Measurements from ENCODE around the gene HINT3.
"Not testable (repeated sequence)": the region's sequence is repeated elsewhere in the genome, so short reads cannot be mapped to it uniquely, and the experiment has no call there.

Gene HINT3

GRCh38 chr6:125956506-125957390 lies at the start of gene HINT3:
Gene HINT3, plus strand, starts transcription at chr6:125956770. Its CDS starts 208 bp downstream, at chr6:125956978.
- DNase-seq (ENCODE audit: low read depth, low spot score): peak; percentile 91

- no peak for DNase-seq (ENCODE audit: low read depth, low spot score)
Observed at GRCh38 chr6:125910527-125910926, 46.0 kb upstream of the HINT3 start.

GRCh38 chr6:125911051-125911451 lies 45.5 kb upstream of the HINT3 start:
- DNase-seq (ENCODE audit: low read depth, low spot score): not testable (repeated sequence)

GRCh38 chr6:125912430-125912829 lies 44.1 kb upstream of the HINT3 start:
- not testable (repeated sequence) for DNase-seq (ENCODE audit: low read depth, low spot score)

- DNase-seq (ENCODE audit: low read depth, low spot score): no peak
Observed at GRCh38 chr6:125913145-125913544, 43.4 kb upstream of the HINT3 start.

- DNase-seq (ENCODE audit: low read depth, low spot score): peak; percentile 59
Observed at GRCh38 chr6:125913864-125914351, 42.7 kb upstream of the HINT3 start.

- no peak for DNase-seq (ENCODE audit: low read depth, low spot score)
Observed at GRCh38 chr6:125918230-125918629, 38.3 kb upstream of the HINT3 start.

- peak; percentile 57 for DNase-seq (ENCODE audit: low read depth, low spot score)
Observed at GRCh38 chr6:125918681-125919566, 37.6 kb upstream of the HINT3 start.

GRCh38 chr6:125919618-125920017 lies 37.0 kb upstream of the HINT3 start:
- no peak for DNase-seq (ENCODE audit: low read depth, low spot score)

- no peak for DNase-seq (ENCODE audit: low read depth, low spot score)
Observed at GRCh38 chr6:125922322-125922860, 34.2 kb upstream of the HINT3 start.

GRCh38 chr6:125923366-125923877 lies 33.1 kb upstream of the HINT3 start:
- no peak for DNase-seq (ENCODE audit: low read depth, low spot score)

GRCh38 chr6:125924169-125924568 lies 32.4 kb upstream of the HINT3 start:
- DNase-seq (ENCODE audit: low read depth, low spot score): no peak

- no peak for DNase-seq (ENCODE audit: low read depth, low spot score)
Observed at GRCh38 chr6:125924697-125925358, 31.7 kb upstream of the HINT3 start.

GRCh38 chr6:125926711-125927110 lies 29.9 kb upstream of the HINT3 start:
- DNase-seq (ENCODE audit: low read depth, low spot score): no peak

GRCh38 chr6:125927761-125928160 lies 28.8 kb upstream of the HINT3 start:
- no peak for DNase-seq (ENCODE audit: low read depth, low spot score)

GRCh38 chr6:125930765-125931418 lies 25.7 kb upstream of the HINT3 start:
- DNase-seq (ENCODE audit: low read depth, low spot score): no peak

GRCh38 chr6:125931733-125932450 lies 24.7 kb upstream of the HINT3 start:
- DNase-seq (ENCODE audit: low read depth, low spot score): no peak

GRCh38 chr6:125932451-125932795 lies 24.1 kb upstream of the HINT3 start:
- no peak for DNase-seq (ENCODE audit: low read depth, low spot score)

GRCh38 chr6:125935520-125935919 lies 21.1 kb upstream of the HINT3 start:
- not testable (repeated sequence) for DNase-seq (ENCODE audit: low read depth, low spot score)

- DNase-seq (ENCODE audit: low read depth, low spot score): no peak
Observed at GRCh38 chr6:125939026-125939425, 17.5 kb upstream of the HINT3 start.

All from brain pericyte (primary cell).